IMR-90 (cell line): Measurements from ENCODE around the gene DNAJC30. TPM values are rescaled to one million over a fixed set of nuclear protein-coding genes. Genes with fewer than 3 reads are reported as not detected.

ENCODE experiments used
- ATAC-seq: fragments of 200-7000 bp; cut with Tn5 transposase; 2 replicates; pipeline ENCODE4 v1.9.1; 2020; ENCODE audit warnings: low read depth, mild to moderate bottlenecking, moderate library complexity
- BruUV-seq: library from RNA; stranded (reverse); fragments of 400-500 nt; replicated peaks from 2 replicates; lab custom pipeline; 2021; lab: Mats Ljungman, UMichigan
- CTCF ChIA-PET: fragments of 300-600 bp; formaldehyde crosslinking; extraction: SDS; loops from one replicate; lab custom pipeline; 2021; ENCODE audit warnings: antibody characterized with exemption; lab: Yijun Ruan, JAX
- POLR2A ChIA-PET: fragments of 300-600 bp; sonication (Branson Sonifier 250); formaldehyde crosslinking; loops from one replicate; lab custom pipeline; 2022; ENCODE audit warnings: antibody characterized with exemption; ENCODE audit not compliant: unreplicated experiment; lab: Charles Lee
- DNase-seq: peaks from one replicate; pipeline ENCODE4 v3.0.0; 2013
- H2AFZ ChIP-seq: replicated peaks from 2 replicates; pipeline ENCODE3; 2013; ENCODE audit warnings: low read length, mild to moderate bottlenecking; ENCODE audit not compliant: poor library complexity
- H2AK5ac ChIP-seq: 2 replicates; pipeline ENCODE4 v1.6.1; 2013; ENCODE audit warnings: low read depth, low read length, inconsistent platforms
- H2AK9ac ChIP-seq: replicated peaks from 2 replicates; pipeline ENCODE3; 2013; ENCODE audit warnings: mild to moderate bottlenecking, low read depth, low read length, moderate library complexity; ENCODE audit not compliant: poor library complexity
- H2BK120ac ChIP-seq: 2 replicates; pipeline ENCODE4 v1.6.1; 2013; ENCODE audit warnings: low read depth, low read length, inconsistent platforms
- H2BK15ac ChIP-seq: 3 replicates; pipeline ENCODE4 v1.6.1; 2013; ENCODE audit warnings: low read depth, low read length, inconsistent platforms
- H2BK20ac ChIP-seq: 2 replicates; pipeline ENCODE4 v1.6.1; 2013; ENCODE audit warnings: low read depth, mild to moderate bottlenecking, inconsistent platforms, low read length, moderate library complexity
- H2BK5ac ChIP-seq: 2 replicates; pipeline ENCODE4 v1.6.1; 2013; ENCODE audit warnings: mild to moderate bottlenecking, low read depth, low read length, inconsistent platforms; ENCODE audit not compliant: poor library complexity, severe bottlenecking
- H3K14ac ChIP-seq: replicated peaks from 2 replicates; pipeline ENCODE4 v1.6.1; 2013; ENCODE audit warnings: low read depth, low read length, inconsistent platforms
- H3K18ac ChIP-seq: 2 replicates; pipeline ENCODE4 v1.6.1; 2013; ENCODE audit warnings: low read depth, low read length, control low read depth
- H3K23ac ChIP-seq: 2 replicates; pipeline ENCODE4 v1.6.1; 2013; ENCODE audit warnings: low read depth, low read length, inconsistent platforms
- H3K27ac ChIP-seq: 2 replicates; pipeline ENCODE4 v1.5.1; 2013; ENCODE audit warnings: mild to moderate bottlenecking, control low read depth, low read length; ENCODE audit not compliant: insufficient read depth
- H3K27me3 ChIP-seq: 2 replicates; pipeline ENCODE4 v1.6.1; 2013; ENCODE audit warnings: low read length; ENCODE audit not compliant: control insufficient read depth, insufficient read depth
- H3K36me3 ChIP-seq: 2 replicates; pipeline ENCODE4 v1.6.1; 2013; ENCODE audit warnings: low read length, mixed read lengths; ENCODE audit not compliant: control insufficient read depth, insufficient read depth
- H3K4ac ChIP-seq: 2 replicates; pipeline ENCODE4 v1.6.1; 2013; ENCODE audit warnings: low read depth, low read length, inconsistent platforms
- H3K4me1 ChIP-seq: 2 replicates; pipeline ENCODE4 v1.6.1; 2013; ENCODE audit warnings: low read length, mixed read lengths; ENCODE audit not compliant: control insufficient read depth, insufficient read depth
- H3K4me2 ChIP-seq: 2 replicates; pipeline ENCODE4 v1.6.1; 2013; ENCODE audit warnings: low read depth, mild to moderate bottlenecking, control low read depth, low read length, moderate library complexity
- H3K4me3 ChIP-seq: 2 replicates; pipeline ENCODE4 v1.5.1; 2013; ENCODE audit warnings: low read depth, mild to moderate bottlenecking, control low read depth, low read length, moderate library complexity; ENCODE audit not compliant: insufficient read depth
- H3K56ac ChIP-seq: 2 replicates; pipeline ENCODE4 v1.6.1; 2013; ENCODE audit warnings: low read length, inconsistent platforms; ENCODE audit not compliant: insufficient read depth; ENCODE audit errors: extremely low read depth
- H3K79me1 ChIP-seq, 2 experiments: 2 replicates each; pipeline ENCODE4 v1.6.1; 2013; ENCODE audit warnings: low read length in 2 of 2, inconsistent platforms in 1 of 2, low read depth in 1 of 2
- H3K9ac ChIP-seq: 2 replicates; pipeline ENCODE4 v1.6.1; 2013; ENCODE audit warnings: low read depth, low read length, control low read depth
- H3K9me1 ChIP-seq: 2 replicates; pipeline ENCODE4 v1.6.1; 2013; ENCODE audit warnings: low read length, inconsistent platforms; ENCODE audit not compliant: insufficient read depth
- H3K9me3 ChIP-seq: 2 replicates; pipeline ENCODE4 v1.6.1; 2013; ENCODE audit warnings: low read length; ENCODE audit not compliant: control insufficient read depth, insufficient read depth
- H4K20me1 ChIP-seq: 2 replicates; pipeline ENCODE4 v1.6.1; 2013; ENCODE audit warnings: low read length, inconsistent platforms; ENCODE audit not compliant: insufficient read depth
- H4K5ac ChIP-seq: 2 replicates; pipeline ENCODE4 v1.6.1; 2013; ENCODE audit warnings: mild to moderate bottlenecking, low read depth, low read length, control low read depth
- H4K8ac ChIP-seq, 2 experiments: 2 replicates each; pipeline ENCODE4 v1.6.1; 2013; ENCODE audit warnings: low read depth in 2 of 2, low read length in 2 of 2, control low read depth in 1 of 2, inconsistent platforms in 1 of 2
- H4K91ac ChIP-seq: 2 replicates; pipeline ENCODE4 v1.6.1; 2013; ENCODE audit warnings: low read depth, low read length, inconsistent platforms; ENCODE audit not compliant: insufficient read depth
- NFE2L2 ChIP-seq: fragments of 150-350 bp; IDR thresholded peaks from 2 replicates; pipeline ENCODE4 v1.6.1; 2016; ENCODE audit warnings: low read depth, mild to moderate bottlenecking, low read length
- RAD21 ChIP-seq: IDR thresholded peaks from 2 replicates; pipeline ENCODE4 v1.6.1; 2012; ENCODE audit warnings: low read length, improper control_type of control experiment
- RCOR1 ChIP-seq: IDR thresholded peaks from 2 replicates; pipeline ENCODE4 v1.6.1; 2012; ENCODE audit warnings: mild to moderate bottlenecking, low read length, improper control_type of control experiment; ENCODE audit not compliant: insufficient replicate concordance
- WGBS, 2 experiments: methylation state at CpG; one replicate each; pipeline versions ENCODE4 v1.1.5 to v1.1.7; 2013; ENCODE audit warnings: missing lambda C conversion rate in 2 of 2; ENCODE audit not compliant: insufficient read length in 1 of 2; ENCODE audit errors: extremely low coverage in 2 of 2; 5-methylcytosine and 5-hydroxymethylcytosine counted together
- dilution Hi-C: fragments of 300-500 bp; cut with HindIII; formaldehyde crosslinking; loops from one replicate; pipeline ENCODE4 v1.14.3; 2018; ENCODE audit warnings: low sequenced_read_pairs; ENCODE audit not compliant: unreplicated experiment
- in situ Hi-C: fragments of 300-500 bp; cut with MboI; formaldehyde crosslinking; loops from 3 replicates; pipeline ENCODE4 v1.14.3; 2019; ENCODE audit warnings: low sequenced_read_pairs, inconsistent platforms, mixed read lengths
- intact Hi-C: fragments of 100-400 bp; cut with micrococcal nuclease; formaldehyde crosslinking; loops from 2 replicates; pipeline ENCODE4 v1.10.0; 2022
- polyA plus RNA-seq, 3 experiments: library from polyadenylated mRNA; depleted of rRNA; stranded (reverse); fragments of >200 nt; gene quantifications; 2 replicates each; pipeline ENCODE4 v1.2.3, GENCODE V29; 2012; ENCODE audit warnings: low replicate concordance in 1 of 3
- total RNA-seq: library from RNA; depleted of rRNA; stranded (reverse); fragments of >200 nt; gene quantifications from 2 replicates; pipeline ENCODE4 v1.2.3, GENCODE V29; 2012

Gene DNAJC30
- total and polyA plus RNA-seq, 2 of the 4 experiments (the other 2 are of a cell fraction), result 1.6 to 9.0 TPM

DNA sequence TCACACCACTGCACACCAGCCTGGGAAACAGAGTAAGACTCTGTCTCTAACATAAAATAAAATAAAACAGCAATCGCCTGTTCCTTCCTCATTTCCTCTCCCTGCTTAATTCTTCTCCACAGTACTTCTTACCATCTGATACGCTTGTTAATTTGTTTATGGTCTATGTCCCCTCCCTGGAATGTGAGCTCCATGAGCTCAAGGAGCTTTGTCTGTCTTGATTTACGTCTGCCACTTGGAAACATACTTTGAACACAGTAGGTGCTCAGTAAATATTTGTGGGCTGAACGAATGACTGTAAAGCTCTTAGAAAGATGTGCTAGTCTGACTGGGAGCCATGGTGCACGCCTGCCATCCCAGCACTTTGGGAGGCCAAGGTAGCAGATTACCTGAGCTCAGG is 45.3 kb upstream of the DNAJC30 start:
- no peak overlapping the region for H2AFZ ChIP-seq
- H3K14ac ChIP-seq, result no peak overlapping the region
- CTCF ChIA-PET, result interaction anchor here (0.8 kb wide), 1 partner anchor 13 kb away, joined by 3 read pairs; no protein-coding TSS in a partner anchor
- no peak overlapping the region for H3K4ac ChIP-seq
- H4K20me1 ChIP-seq, result no peaks in the 10 kb centered on the region
- H3K9me3 ChIP-seq, result no peaks in the 10 kb centered on the region
- no peak overlapping the region for H2BK15ac ChIP-seq
- H4K5ac ChIP-seq, result no peak overlapping the region
- no peaks in the 10 kb centered on the region for H3K4me1 ChIP-seq
- intact Hi-C loops (no loop called here), dilution Hi-C loops (no loop called here), in situ Hi-C loops (no loop called here)
- H3K9me1 ChIP-seq, result no peaks in the 10 kb centered on the region
- POLR2A ChIA-PET, result no interaction called here
- DNase-seq (no peak), ATAC-seq (no peak)
- no peak overlapping the region for H3K27ac ChIP-seq
- H2BK120ac ChIP-seq, result no peak overlapping the region
- no peak overlapping the region for H2BK20ac ChIP-seq
- H3K23ac ChIP-seq, result no peak overlapping the region
- H3K36me3 ChIP-seq, result no peaks in the 10 kb centered on the region
- no peak overlapping the region for H3K9ac ChIP-seq
- H3K4me2 ChIP-seq, result no peak overlapping the region
- no peak overlapping the region for H4K91ac ChIP-seq
- no TSS peak for BruUV-seq
- H2AK5ac ChIP-seq, result no peak overlapping the region
- no peak overlapping the region for H4K8ac ChIP-seq
- H2AK9ac ChIP-seq, result no peak overlapping the region
- no peaks in the 10 kb centered on the region for H3K79me1 ChIP-seq
- H3K4me3 ChIP-seq, result no peak overlapping the region
- H3K27me3 ChIP-seq, result no peaks in the 10 kb centered on the region
- no peak overlapping the region for H3K56ac ChIP-seq
- TF ChIP-seq NFE2L2 (no peak), RCOR1 (no peak), RAD21 (no peak)
- no peak overlapping the region for H2BK5ac ChIP-seq
- no peak overlapping the region for H3K18ac ChIP-seq
- WGBS, 2 experiments, result no CpG with 5 or more reads among the region's 5 CpGs
